ENCODE data around the gene MLLT6. TPM values are rescaled to one million over a fixed set of nuclear protein-coding genes. Genes with fewer than 3 reads are reported as not detected.

MLLT6 gene
- total and polyA plus RNA-seq, 2 of the 13 experiments (the other 11 are each of a cell fraction or from before 2014, with no cell fraction given) = 50.7 to 69.5 TPM

GRCh38 chr17:38674014-38674748 lies 30.9 kb upstream of the MLLT6 start (continued):
- TF ChIP-seq, protein P1, sequence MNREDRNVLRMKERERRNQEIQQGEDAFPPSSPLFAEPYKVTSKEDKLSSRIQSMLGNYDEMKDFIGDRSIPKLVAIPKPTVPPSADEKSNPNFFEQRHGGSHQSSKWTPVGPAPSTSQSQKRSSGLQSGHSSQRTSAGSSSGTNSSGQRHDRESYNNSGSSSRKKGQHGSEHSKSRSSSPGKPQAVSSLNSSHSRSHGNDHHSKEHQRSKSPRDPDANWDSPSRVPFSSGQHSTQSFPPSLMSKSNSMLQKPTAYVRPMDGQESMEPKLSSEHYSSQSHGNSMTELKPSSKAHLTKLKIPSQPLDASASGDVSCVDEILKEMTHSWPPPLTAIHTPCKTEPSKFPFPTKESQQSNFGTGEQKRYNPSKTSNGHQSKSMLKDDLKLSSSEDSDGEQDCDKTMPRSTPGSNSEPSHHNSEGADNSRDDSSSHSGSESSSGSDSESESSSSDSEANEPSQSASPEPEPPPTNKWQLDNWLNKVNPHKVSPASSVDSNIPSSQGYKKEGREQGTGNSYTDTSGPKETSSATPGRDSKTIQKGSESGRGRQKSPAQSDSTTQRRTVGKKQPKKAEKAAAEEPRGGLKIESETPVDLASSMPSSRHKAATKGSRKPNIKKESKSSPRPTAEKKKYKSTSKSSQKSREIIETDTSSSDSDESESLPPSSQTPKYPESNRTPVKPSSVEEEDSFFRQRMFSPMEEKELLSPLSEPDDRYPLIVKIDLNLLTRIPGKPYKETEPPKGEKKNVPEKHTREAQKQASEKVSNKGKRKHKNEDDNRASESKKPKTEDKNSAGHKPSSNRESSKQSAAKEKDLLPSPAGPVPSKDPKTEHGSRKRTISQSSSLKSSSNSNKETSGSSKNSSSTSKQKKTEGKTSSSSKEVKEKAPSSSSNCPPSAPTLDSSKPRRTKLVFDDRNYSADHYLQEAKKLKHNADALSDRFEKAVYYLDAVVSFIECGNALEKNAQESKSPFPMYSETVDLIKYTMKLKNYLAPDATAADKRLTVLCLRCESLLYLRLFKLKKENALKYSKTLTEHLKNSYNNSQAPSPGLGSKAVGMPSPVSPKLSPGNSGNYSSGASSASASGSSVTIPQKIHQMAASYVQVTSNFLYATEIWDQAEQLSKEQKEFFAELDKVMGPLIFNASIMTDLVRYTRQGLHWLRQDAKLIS (CRISPR knock-in tag; IDR thresholded peaks at IDR 0.05) = no peak; the same call in 1 of the 2 replicates
- TF ChIP-seq MEF2D (CRISPR knock-in tag; IDR thresholded peaks at IDR 0.05) = no peak
- no peak for TF ChIP-seq TCF7 (IDR thresholded peaks at IDR 0.05; ENCODE audit: low read depth)
- TF ChIP-seq ZNF362 (CRISPR knock-in tag; IDR thresholded peaks at IDR 0.05; ENCODE audit: borderline replicate concordance) = no peak
- no peak for TF ChIP-seq AHR (CRISPR knock-in tag; IDR thresholded peaks at IDR 0.05)
- no peak for TF ChIP-seq ZNF263 (CRISPR knock-in tag; IDR thresholded peaks at IDR 0.05)
- TF ChIP-seq MIER2 (CRISPR knock-in tag; IDR thresholded peaks at IDR 0.05) = no peak
- TF ChIP-seq, protein P2, sequence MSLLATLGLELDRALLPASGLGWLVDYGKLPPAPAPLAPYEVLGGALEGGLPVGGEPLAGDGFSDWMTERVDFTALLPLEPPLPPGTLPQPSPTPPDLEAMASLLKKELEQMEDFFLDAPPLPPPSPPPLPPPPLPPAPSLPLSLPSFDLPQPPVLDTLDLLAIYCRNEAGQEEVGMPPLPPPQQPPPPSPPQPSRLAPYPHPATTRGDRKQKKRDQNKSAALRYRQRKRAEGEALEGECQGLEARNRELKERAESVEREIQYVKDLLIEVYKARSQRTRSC (CRISPR knock-in tag; IDR thresholded peaks at IDR 0.05; ENCODE audit: low read depth) = no peak
- TF ChIP-seq ZFP36L1 (CRISPR knock-in tag; IDR thresholded peaks at IDR 0.05) = no peak
- no peak for TF ChIP-seq FOXP1 (IDR thresholded peaks at IDR 0.05)
- no peak for TF ChIP-seq FOXP1 (CRISPR knock-in tag; IDR thresholded peaks at IDR 0.05)
- no peak for TF ChIP-seq FOXA3 (CRISPR knock-in tag; IDR thresholded peaks at IDR 0.05)
- TF ChIP-seq, protein P3, sequence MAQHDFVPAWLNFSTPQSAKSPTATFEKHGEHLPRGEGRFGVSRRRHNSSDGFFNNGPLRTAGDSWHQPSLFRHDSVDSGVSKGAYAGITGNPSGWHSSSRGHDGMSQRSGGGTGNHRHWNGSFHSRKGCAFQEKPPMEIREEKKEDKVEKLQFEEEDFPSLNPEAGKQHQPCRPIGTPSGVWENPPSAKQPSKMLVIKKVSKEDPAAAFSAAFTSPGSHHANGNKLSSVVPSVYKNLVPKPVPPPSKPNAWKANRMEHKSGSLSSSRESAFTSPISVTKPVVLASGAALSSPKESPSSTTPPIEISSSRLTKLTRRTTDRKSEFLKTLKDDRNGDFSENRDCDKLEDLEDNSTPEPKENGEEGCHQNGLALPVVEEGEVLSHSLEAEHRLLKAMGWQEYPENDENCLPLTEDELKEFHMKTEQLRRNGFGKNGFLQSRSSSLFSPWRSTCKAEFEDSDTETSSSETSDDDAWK (CRISPR knock-in tag; IDR thresholded peaks at IDR 0.05) = no peak
- no peak for TF ChIP-seq NR2F6 (IDR thresholded peaks at IDR 0.05)
- no peak for TF ChIP-seq NR2F6 (CRISPR knock-in tag; IDR thresholded peaks at IDR 0.05)
- TF ChIP-seq RCOR2 (CRISPR knock-in tag; IDR thresholded peaks at IDR 0.05) = no peak
- no peak for TF ChIP-seq XRCC5 (optimal IDR thresholded peaks at IDR 0.05; ENCODE audit: low read length)
- TF ChIP-seq GRHL1 (CRISPR knock-in tag; conservative IDR thresholded peaks at IDR 0.05) = no peak
- TF ChIP-seq ZNF816 (CRISPR knock-in tag; IDR thresholded peaks at IDR 0.05; ENCODE audit: borderline replicate concordance) = no peak
- TF ChIP-seq RAD51 (IDR thresholded peaks at IDR 0.05; ENCODE audit: borderline replicate concordance) = no peak
- no peak for TF ChIP-seq NPAS2 (CRISPR knock-in tag; IDR thresholded peaks at IDR 0.05; ENCODE audit: borderline replicate concordance)
- TF ChIP-seq ZNF776 (CRISPR knock-in tag; IDR thresholded peaks at IDR 0.05) = peak; percentile 61; the same call in 1 of the 2 replicates
- no peak for TF ChIP-seq GZF1 (CRISPR knock-in tag; IDR thresholded peaks at IDR 0.05)

Data from HepG2 (cell line).